IMR-90 (cell line): ENCODE results near the gene SDR9C7.

ENCODE experiments used
- CEBPB ChIP-seq: IDR thresholded peaks from 2 replicates; pipeline ENCODE4 v1.6.1; 2012; ENCODE audit warnings: low read depth, low read length, improper control_type of control experiment
- CTCF ChIP-seq: conservative IDR thresholded peaks from 2 replicates; pipeline ENCODE4 v1.5.1; 2012; ENCODE audit warnings: mild to moderate bottlenecking, low read depth, low read length, improper control_type of control experiment
- FOS ChIP-seq: fragments of 150-350 bp; IDR thresholded peaks from 2 replicates; pipeline ENCODE4 v1.6.1; 2016; ENCODE audit warnings: low read depth, low read length
- POLR2A ChIP-seq: IDR thresholded peaks from 2 replicates; pipeline ENCODE4 v1.6.1; 2012; ENCODE audit warnings: mild to moderate bottlenecking, low read depth, low read length
- RCOR1 ChIP-seq: IDR thresholded peaks from 2 replicates; pipeline ENCODE4 v1.6.1; 2012; ENCODE audit warnings: mild to moderate bottlenecking, low read length, improper control_type of control experiment; ENCODE audit not compliant: insufficient replicate concordance
- RFX5 ChIP-seq: IDR thresholded peaks from 2 replicates; pipeline ENCODE4 v1.8.0; 2012; ENCODE audit warnings: low read depth, mild to moderate bottlenecking, low read length, moderate library complexity
- SMC3 ChIP-seq: fragments of 150-350 bp; IDR thresholded peaks from 2 replicates; pipeline ENCODE4 v1.6.1; 2016; ENCODE audit warnings: low read depth, mild to moderate bottlenecking, antibody characterized with exemption, low read length, moderate library complexity
- TF ChIP-seq, protein P1 (sequence below): fragments of 150-350 bp; IDR thresholded peaks from 2 replicates; pipeline ENCODE4 v1.6.1; 2017; ENCODE audit warnings: mild to moderate bottlenecking, antibody characterized with exemption, low read length, low read depth

GRCh38 chr12:56951582-56952339, 17.6 kb upstream of the SDR9C7 start:
- TF ChIP-seq POLR2A, result no peak
- no peak for TF ChIP-seq RFX5
- no peak for TF ChIP-seq CTCF
- TF ChIP-seq CEBPB, result no peak
- TF ChIP-seq FOS, result no peak
- no peak for TF ChIP-seq RCOR1
- no peak for TF ChIP-seq SMC3
- TF ChIP-seq, protein P1, sequence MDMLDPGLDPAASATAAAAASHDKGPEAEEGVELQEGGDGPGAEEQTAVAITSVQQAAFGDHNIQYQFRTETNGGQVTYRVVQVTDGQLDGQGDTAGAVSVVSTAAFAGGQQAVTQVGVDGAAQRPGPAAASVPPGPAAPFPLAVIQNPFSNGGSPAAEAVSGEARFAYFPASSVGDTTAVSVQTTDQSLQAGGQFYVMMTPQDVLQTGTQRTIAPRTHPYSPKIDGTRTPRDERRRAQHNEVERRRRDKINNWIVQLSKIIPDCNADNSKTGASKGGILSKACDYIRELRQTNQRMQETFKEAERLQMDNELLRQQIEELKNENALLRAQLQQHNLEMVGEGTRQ, result no peak
